ENCODE results near the gene ZGPAT. TPM values are rescaled to one million over a fixed set of nuclear protein-coding genes. Genes with fewer than 3 reads are reported as not detected.

ZGPAT gene
- total RNA-seq, 1 experiment from 2014 or later, result 27.6 TPM

DNA sequence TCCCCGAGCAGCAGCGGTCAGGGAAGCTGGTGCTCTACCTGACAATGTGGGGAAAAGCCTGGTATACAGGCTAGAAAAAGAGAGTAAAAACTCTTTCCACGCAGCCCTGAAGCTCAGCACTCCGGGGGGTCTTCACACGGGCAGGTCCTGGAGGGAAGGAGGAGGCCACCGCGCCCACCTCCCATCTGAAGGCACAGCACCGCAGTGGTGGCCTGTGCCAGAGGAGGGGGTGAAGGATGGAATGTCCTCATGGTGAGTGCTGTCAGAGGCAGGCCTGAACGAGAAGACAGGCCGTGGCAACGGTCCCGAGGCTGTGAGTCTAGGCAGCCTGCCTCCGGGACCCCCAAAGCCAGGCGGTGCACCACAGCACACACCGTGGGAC is 37.6 kb downstream of the ZGPAT start:
- H3K36me3 Mint-ChIP-seq (ENCODE audit: insufficient read depth in 1 of 3, low read depth in 3 of 3), result peaks cover 0 to 14% (median 14%) of the 10 kb centered on the region in 3 experiments; a peak in 4 of 7 replicates
- Histone ChIP-seq H3K4ac (ENCODE audit: low read depth, low read length) (no peak overlapping the region), H3K14ac (ENCODE audit: insufficient read depth, low read length) (no peak overlapping the region), H2BK12ac (ENCODE audit: insufficient read length, low read depth, low read length) (no peak overlapping the region), H3K56ac (ENCODE audit: insufficient read length, low read depth, low read length) (no peak overlapping the region), H3K4me1 (ENCODE audit: insufficient read depth, low read length) (no peaks in the 10 kb centered on the region), H3K79me1 (ENCODE audit: insufficient read depth, low read depth, low read length, poor library complexity, severe bottlenecking) (no peaks in the 10 kb centered on the region), H2AK5ac (ENCODE audit: insufficient read length, low read length) (no peak overlapping the region), H3K9ac (ENCODE audit: extremely low read depth, insufficient read length, low read length) (no peak overlapping the region), H3K4me2 (ENCODE audit: insufficient read depth, insufficient read length, low read length) (no peak overlapping the region), H3T11ph (ENCODE audit: low read length) (no peak overlapping the region), H2BK15ac (ENCODE audit: low read depth, low read length) (no peak overlapping the region), H3K9me3 (ENCODE audit: control insufficient read depth, low read depth, low read length) (no peaks in the 10 kb centered on the region), H3K27ac (ENCODE audit: insufficient read length, low read depth, low read length) (no peak overlapping the region), H3K23ac (ENCODE audit: insufficient read length, low read depth, low read length) (no peak overlapping the region), H3K23me2 (ENCODE audit: insufficient read length, low read depth, low read length, poor library complexity, severe bottlenecking) (peaks cover 7% of the 10 kb centered on the region), H2AFZ (ENCODE audit: low read length) (no peak overlapping the region), H4K91ac (ENCODE audit: insufficient read length, low read depth, low read length) (no peak overlapping the region), H2BK5ac (ENCODE audit: insufficient read length, low read length) (no peak overlapping the region), H4K5ac (ENCODE audit: insufficient read length, low read depth, low read length) (no peak overlapping the region), H3K79me2 (ENCODE audit: insufficient read depth, low read length) (no peaks in the 10 kb centered on the region), H2BK20ac (ENCODE audit: low read depth, low read length, poor library complexity, severe bottlenecking) (no peak overlapping the region), H4K20me1 (ENCODE audit: control insufficient read depth, insufficient read depth, insufficient read length) (no peaks in the 10 kb centered on the region), H3K27me3 (ENCODE audit: insufficient read depth, low read length) (no peaks in the 10 kb centered on the region), H2BK120ac (ENCODE audit: low read depth, low read length, poor library complexity, severe bottlenecking) (no peak overlapping the region), H3K18ac (ENCODE audit: insufficient read length, low read depth, low read length) (no peak overlapping the region), H4K8ac (replicated peaks; ENCODE audit: insufficient read length, low read depth, low read length) (no peak overlapping the region)
- no peak for DNase-seq
- no peaks in the 10 kb centered on the region for H3K9me3 Mint-ChIP-seq
- H3K27ac Mint-ChIP-seq, result peak overlapping the region in 1 of 3 experiments; percentile 50; a peak in 1 of 7 replicates
- TF ChIP-seq, protein P1, sequence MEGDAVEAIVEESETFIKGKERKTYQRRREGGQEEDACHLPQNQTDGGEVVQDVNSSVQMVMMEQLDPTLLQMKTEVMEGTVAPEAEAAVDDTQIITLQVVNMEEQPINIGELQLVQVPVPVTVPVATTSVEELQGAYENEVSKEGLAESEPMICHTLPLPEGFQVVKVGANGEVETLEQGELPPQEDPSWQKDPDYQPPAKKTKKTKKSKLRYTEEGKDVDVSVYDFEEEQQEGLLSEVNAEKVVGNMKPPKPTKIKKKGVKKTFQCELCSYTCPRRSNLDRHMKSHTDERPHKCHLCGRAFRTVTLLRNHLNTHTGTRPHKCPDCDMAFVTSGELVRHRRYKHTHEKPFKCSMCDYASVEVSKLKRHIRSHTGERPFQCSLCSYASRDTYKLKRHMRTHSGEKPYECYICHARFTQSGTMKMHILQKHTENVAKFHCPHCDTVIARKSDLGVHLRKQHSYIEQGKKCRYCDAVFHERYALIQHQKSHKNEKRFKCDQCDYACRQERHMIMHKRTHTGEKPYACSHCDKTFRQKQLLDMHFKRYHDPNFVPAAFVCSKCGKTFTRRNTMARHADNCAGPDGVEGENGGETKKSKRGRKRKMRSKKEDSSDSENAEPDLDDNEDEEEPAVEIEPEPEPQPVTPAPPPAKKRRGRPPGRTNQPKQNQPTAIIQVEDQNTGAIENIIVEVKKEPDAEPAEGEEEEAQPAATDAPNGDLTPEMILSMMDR (conservative IDR thresholded peaks at IDR 0.05), result no peak
- H3K4me3 Mint-ChIP-seq, result no peak overlapping the region
- no peaks in the 10 kb centered on the region for H3K27me3 Mint-ChIP-seq (ENCODE audit: low read depth)
- H3K4me1 Mint-ChIP-seq, result peaks cover 0 to 2% of the 10 kb centered on the region in 2 experiments; a peak in 1 of 4 replicates
- WGBS (ENCODE audit: extremely low coverage, insufficient read length, low lambda C conversion rate), result no CpG with 5 or more reads among the region's 15 CpGs

Measured in H9 (cell line).